BLaER1 (cell line): Measurements from ENCODE around the gene WDR18.

Experiments
- H3K27ac ChIP-seq: shearing (Covaris generic); formaldehyde crosslinking; 2 replicates; pipeline ENCODE4 v1.8.1; 2022
- H3K27me3 ChIP-seq: shearing (Covaris generic); formaldehyde crosslinking; 2 replicates; pipeline ENCODE4 v1.8.1; 2022
- H3K36me3 ChIP-seq: shearing (Covaris generic); formaldehyde crosslinking; 2 replicates; pipeline ENCODE4 v1.8.1; 2022
- H3K4me1 ChIP-seq: shearing (Covaris generic); formaldehyde crosslinking; 2 replicates; pipeline ENCODE4 v1.8.1; 2022
- H3K4me2 ChIP-seq: shearing (Covaris generic); formaldehyde crosslinking; 2 replicates; pipeline ENCODE4 v1.8.1; 2022
- H3K4me3 ChIP-seq: shearing (Covaris generic); formaldehyde crosslinking; 2 replicates; pipeline ENCODE4 v1.8.1; 2022
- H3K9ac ChIP-seq: shearing (Covaris generic); formaldehyde crosslinking; 2 replicates; pipeline ENCODE4 v1.8.1; 2022
- H3K9me3 ChIP-seq: shearing (Covaris generic); formaldehyde crosslinking; 2 replicates; pipeline ENCODE4 v1.8.1; 2022
- H4K20me1 ChIP-seq: shearing (Covaris generic); formaldehyde crosslinking; 2 replicates; pipeline ENCODE4 v1.8.1; 2022
- Cebpa-rat ChIP-seq: shearing (Covaris generic); IDR thresholded peaks from 2 replicates; pipeline ENCODE4 v1.8.1; 2022

Gene WDR18

DNA sequence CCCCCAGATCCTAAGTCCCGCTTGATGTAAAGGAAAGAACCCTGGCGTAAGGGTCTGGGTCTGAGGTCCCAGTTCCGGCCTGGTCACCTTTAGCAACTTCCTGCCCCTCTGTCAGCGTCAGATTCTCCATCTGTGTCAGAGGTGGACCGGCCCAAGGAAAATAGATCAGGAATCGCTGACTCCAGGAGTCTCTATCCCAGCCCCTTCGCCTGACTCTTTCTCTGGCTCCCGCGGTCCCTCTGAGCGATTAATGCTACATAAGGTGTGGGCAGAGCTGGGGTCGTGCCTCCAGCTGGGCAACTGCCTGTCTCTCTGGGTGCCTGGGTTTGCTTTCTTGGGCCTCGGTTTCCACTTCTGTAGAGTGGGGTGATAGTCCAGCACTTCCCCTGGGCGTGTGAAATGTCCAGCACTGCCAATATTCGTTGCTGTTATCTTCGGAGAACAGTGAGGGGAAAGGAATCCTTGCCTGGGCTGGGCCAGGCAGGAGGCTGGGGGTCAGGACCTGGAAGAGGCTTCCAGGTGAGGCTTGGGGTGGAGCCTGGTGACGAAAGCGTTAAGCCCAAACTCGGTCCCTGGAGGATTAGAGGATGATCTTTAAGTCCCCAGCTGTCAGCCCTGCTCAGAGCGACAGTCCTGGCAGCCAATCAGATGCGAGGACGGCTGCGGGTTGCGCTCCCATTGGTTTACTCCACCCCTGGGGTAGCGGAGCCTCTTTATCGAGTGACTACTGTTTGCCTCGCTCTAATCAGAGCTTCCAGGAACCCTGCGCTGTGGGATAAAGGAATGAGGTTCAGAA is 56.5 kb downstream of the WDR18 start:
- Histone ChIP-seq H3K9ac (peak overlapping the region; percentile 61), H3K4me1 (peaks cover 89% of the 10 kb centered on the region), H4K20me1 (peaks cover 11% of the 10 kb centered on the region), H3K27ac (no peak overlapping the region), H3K4me2 (peak overlapping the region; percentile 95), H3K4me3 (peak overlapping the region; percentile 67), H3K9me3 (no peaks in the 10 kb centered on the region), H3K36me3 (no peaks in the 10 kb centered on the region), H3K27me3 (no peaks in the 10 kb centered on the region)
- TF ChIP-seq Cebpa-rat, result no peak

DNA sequence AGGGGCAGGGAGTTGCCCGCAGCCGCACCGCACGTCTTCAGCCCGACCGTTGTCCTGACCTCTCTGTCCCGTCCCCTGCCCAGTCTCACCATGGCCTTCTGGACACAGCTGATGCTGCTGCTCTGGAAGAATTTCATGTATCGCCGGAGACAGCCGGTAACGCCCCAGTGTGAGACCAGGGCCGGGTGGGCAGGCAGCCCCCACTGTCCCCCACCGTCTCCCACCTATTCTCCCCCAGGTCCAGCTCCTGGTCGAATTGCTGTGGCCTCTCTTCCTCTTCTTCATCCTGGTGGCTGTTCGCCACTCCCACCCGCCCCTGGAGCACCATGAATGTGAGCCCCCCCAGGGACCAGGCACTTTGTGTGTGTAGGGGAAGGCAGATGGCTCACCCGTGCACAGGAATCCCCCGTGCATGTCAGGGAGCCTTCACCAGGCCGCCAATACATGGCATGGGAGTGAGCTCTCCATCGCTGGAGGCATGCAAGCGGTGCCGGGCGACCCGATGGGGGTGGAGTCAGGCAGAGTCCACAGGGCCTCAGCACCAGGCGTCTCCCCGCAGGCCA is 57.2 kb downstream of the WDR18 start:
- H3K4me3 ChIP-seq, result peak overlapping the region; percentile 67
- H3K4me1 ChIP-seq, result peaks cover 89% of the 10 kb centered on the region
- no peaks in the 10 kb centered on the region for H3K27me3 ChIP-seq
- TF ChIP-seq Cebpa-rat, result no peak
- H3K9me3 ChIP-seq, result no peaks in the 10 kb centered on the region
- H3K36me3 ChIP-seq, result no peaks in the 10 kb centered on the region
- peak overlapping the region; percentile 95 for H3K4me2 ChIP-seq
- H3K9ac ChIP-seq, result no peak overlapping the region
- H4K20me1 ChIP-seq, result peaks cover 11% of the 10 kb centered on the region
- H3K27ac ChIP-seq, result no peak overlapping the region

DNA sequence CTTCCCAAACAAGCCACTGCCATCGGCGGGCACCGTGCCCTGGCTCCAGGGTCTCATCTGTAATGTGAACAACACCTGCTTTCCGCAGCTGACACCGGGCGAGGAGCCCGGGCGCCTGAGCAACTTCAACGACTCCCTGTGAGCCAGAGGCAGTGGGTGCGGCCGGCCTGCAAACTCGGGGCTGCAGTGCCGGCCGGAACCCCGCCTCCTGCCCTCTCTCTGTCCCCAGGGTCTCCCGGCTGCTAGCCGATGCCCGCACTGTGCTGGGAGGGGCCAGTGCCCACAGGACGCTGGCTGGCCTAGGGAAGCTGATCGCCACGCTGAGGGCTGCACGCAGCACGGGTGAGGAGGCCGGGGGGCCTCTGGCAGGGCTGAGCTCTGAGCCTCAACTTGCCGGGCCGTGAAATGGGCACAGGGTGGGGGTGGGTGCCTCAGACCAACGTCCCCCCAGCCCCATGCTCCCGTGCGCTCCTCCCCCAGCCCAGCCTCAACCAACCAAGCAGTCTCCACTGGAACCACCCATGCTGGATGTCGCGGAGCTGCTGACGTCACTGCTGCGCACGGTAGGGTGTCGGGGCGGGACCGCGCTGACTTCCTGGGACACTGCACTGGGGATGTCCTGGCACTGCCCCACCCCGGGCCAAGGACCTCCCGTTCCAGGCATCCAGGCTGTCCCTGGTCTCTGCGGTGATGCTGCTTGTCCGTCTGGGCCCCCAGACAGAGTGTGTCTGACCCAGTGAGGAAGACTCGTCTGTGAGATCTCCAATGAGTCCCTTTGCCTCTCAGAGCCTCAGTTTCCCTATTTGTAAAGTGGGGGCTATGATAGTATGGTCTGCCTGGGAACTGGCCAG is 57.9 kb downstream of the WDR18 start:
- no peak overlapping the region for H3K9ac ChIP-seq

DNA sequence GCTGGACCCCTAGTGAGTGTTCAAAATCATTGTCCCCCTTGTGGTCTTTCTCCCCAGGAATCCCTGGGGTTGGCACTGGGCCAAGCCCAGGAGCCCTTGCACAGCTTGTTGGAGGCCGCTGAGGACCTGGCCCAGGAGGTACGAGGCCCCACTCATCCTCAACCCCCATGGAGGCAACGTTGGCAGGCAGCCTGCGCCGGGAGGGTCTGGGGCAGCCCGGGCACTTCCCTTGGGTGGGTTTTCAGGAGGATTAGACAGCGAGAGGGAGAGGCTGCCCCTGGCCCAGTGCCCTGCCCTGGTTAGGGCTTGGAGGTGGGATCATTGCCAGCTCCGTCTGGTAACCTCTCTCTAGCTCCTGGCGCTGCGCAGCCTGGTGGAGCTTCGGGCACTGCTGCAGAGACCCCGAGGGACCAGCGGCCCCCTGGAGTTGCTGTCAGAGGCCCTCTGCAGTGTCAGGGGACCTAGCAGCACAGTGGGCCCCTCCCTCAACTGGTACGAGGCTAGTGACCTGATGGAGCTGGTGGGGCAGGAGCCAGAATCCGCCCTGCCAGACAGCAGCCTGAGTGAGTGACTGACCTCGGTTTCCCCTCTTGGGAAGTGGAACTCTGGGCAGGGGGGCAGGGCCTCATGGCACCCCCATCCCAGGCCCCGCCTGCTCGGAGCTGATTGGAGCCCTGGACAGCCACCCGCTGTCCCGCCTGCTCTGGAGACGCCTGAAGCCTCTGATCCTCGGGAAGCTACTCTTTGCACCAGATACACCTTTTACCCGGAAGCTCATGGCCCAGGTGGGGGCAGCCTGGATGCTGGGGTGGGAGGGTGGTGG is 58.8 kb downstream of the WDR18 start:
- Histone ChIP-seq H3K4me2 (peak overlapping the region; percentile 95), H4K20me1 (peaks cover 11% of the 10 kb centered on the region), H3K27me3 (no peaks in the 10 kb centered on the region), H3K4me3 (no peak overlapping the region), H3K36me3 (peaks cover 8% of the 10 kb centered on the region; the same call in 1 of the 2 replicates), H3K9me3 (no peaks in the 10 kb centered on the region), H3K9ac (peak overlapping the region; percentile 31; the same call in 1 of the 2 replicates), H3K4me1 (peaks cover 82% of the 10 kb centered on the region), H3K27ac (no peak overlapping the region)
- no peak for TF ChIP-seq Cebpa-rat

More for the DNA sequence above, 57.9 kb downstream of the WDR18 start:
- H3K9me3 ChIP-seq, result no peaks in the 10 kb centered on the region
- H3K27me3 ChIP-seq, result no peaks in the 10 kb centered on the region
- H3K27ac ChIP-seq, result no peak overlapping the region
- H4K20me1 ChIP-seq, result peaks cover 11% of the 10 kb centered on the region
- H3K4me2 ChIP-seq, result peak overlapping the region; percentile 95
- no peak for TF ChIP-seq Cebpa-rat
- no peak overlapping the region; the same call in 1 of the 2 replicates for H3K4me3 ChIP-seq
- H3K4me1 ChIP-seq, result peaks cover 87% of the 10 kb centered on the region
- H3K36me3 ChIP-seq, result peaks cover 4% of the 10 kb centered on the region; the same call in 1 of the 2 replicates
